ENCODE data around the gene RAB31. TPM values are rescaled to one million over a fixed set of nuclear protein-coding genes. Genes with fewer than 3 reads are reported as not detected.

The RAB31 gene
- total RNA-seq, 1 experiment from 2014 or later, result 118 TPM

GRCh38 chr18:9831723-9832199, 123.7 kb downstream of the RAB31 start:
- POLR2A ChIA-PET, result no interaction called here
- no peak for TF ChIP-seq TCF7L2 (IDR thresholded peaks at IDR 0.05; ENCODE audit: low read depth, low read length)
- TF ChIP-seq, protein P1, sequence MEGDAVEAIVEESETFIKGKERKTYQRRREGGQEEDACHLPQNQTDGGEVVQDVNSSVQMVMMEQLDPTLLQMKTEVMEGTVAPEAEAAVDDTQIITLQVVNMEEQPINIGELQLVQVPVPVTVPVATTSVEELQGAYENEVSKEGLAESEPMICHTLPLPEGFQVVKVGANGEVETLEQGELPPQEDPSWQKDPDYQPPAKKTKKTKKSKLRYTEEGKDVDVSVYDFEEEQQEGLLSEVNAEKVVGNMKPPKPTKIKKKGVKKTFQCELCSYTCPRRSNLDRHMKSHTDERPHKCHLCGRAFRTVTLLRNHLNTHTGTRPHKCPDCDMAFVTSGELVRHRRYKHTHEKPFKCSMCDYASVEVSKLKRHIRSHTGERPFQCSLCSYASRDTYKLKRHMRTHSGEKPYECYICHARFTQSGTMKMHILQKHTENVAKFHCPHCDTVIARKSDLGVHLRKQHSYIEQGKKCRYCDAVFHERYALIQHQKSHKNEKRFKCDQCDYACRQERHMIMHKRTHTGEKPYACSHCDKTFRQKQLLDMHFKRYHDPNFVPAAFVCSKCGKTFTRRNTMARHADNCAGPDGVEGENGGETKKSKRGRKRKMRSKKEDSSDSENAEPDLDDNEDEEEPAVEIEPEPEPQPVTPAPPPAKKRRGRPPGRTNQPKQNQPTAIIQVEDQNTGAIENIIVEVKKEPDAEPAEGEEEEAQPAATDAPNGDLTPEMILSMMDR (IDR thresholded peaks at IDR 0.05), result no peak
- no peak for TF ChIP-seq POLR2AphosphoS5 (IDR thresholded peaks at IDR 0.05; ENCODE audit: low read depth, low read length)
- TF ChIP-seq SIN3A (IDR thresholded peaks at IDR 0.05; ENCODE audit: borderline replicate concordance, insufficient read depth, low read depth, low read length), result no peak
- TF ChIP-seq REST (IDR thresholded peaks at IDR 0.05; ENCODE audit: insufficient read depth in 1 of 2, low read depth in 2 of 2, low read length in 1 of 2), result no peak
- intact Hi-C loops (cut with micrococcal nuclease; ENCODE audit: unreplicated experiment), result no loop called here
- H3K27me3 ChIP-seq (ENCODE audit: control insufficient read depth, insufficient read depth, low read length), result no peaks in the 10 kb centered on the region
- in situ Hi-C loops (cut with HindIII; ENCODE audit: low pct_unique_long_range_greater_than_20kb, low sequenced_read_pairs), result no loop called here
- no peaks in the 10 kb centered on the region for H3K9me3 ChIP-seq (ENCODE audit: control insufficient read depth, insufficient read depth, low read depth, low read length)
- no peak for DNase-seq (ENCODE audit: low read depth, low spot score)
- no TSS peak for BruUV-seq (replicated peaks)
- no peak overlapping the region for H3K4me3 ChIP-seq (ENCODE audit: low read depth in 2 of 2, low read length in 2 of 2)
- CTCF ChIA-PET, result no interaction called here
- peaks cover 32% of the 10 kb centered on the region for H3K4me1 ChIP-seq (ENCODE audit: control insufficient read depth, insufficient read depth, low read length)
- no peaks in the 10 kb centered on the region for H3K36me3 ChIP-seq (ENCODE audit: control insufficient read depth, insufficient read depth, low read length)
- no peak for ATAC-seq
- no peak overlapping the region for H3K27ac ChIP-seq (ENCODE audit: low read length)

DNA sequence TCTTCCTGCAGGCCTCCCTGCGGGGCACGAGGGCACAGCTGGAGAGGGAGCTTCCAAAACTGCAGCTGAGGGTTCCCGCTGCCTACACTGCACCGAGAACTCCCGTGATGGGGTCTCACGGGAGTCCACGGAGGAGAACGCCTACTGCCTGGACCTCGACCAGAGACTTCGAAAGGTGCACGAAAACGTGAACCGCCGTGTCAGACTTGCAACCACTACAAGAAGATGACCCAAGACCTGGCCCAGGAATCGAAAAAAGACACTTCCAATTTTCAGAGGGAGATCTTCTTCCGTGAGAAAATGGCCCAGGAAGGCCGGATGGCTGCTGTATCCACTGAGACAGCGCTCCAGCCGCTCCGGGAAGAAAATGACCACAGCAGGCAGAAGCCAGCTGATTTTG, 124.8 kb downstream of the RAB31 start:
- H3K36me3 ChIP-seq (ENCODE audit: control insufficient read depth, insufficient read depth, low read length), result no peaks in the 10 kb centered on the region
- peaks cover 21% of the 10 kb centered on the region for H3K4me1 ChIP-seq (ENCODE audit: control insufficient read depth, insufficient read depth, low read length)
- no peak for ATAC-seq
- no peaks in the 10 kb centered on the region for H3K27me3 ChIP-seq (ENCODE audit: control insufficient read depth, insufficient read depth, low read length)
- no peak overlapping the region for H3K27ac ChIP-seq (ENCODE audit: low read length)
- intact Hi-C loops (cut with micrococcal nuclease; ENCODE audit: unreplicated experiment), result no loop called here
- H3K9me3 ChIP-seq (ENCODE audit: control insufficient read depth, insufficient read depth, low read depth, low read length), result no peaks in the 10 kb centered on the region
- TF ChIP-seq TCF7L2 (IDR thresholded peaks at IDR 0.05; ENCODE audit: low read depth, low read length) (no peak), POLR2AphosphoS5 (IDR thresholded peaks at IDR 0.05; ENCODE audit: low read depth, low read length) (no peak), SIN3A (IDR thresholded peaks at IDR 0.05; ENCODE audit: borderline replicate concordance, insufficient read depth, low read depth, low read length) (no peak), REST (IDR thresholded peaks at IDR 0.05; ENCODE audit: insufficient read depth in 1 of 2, low read depth in 2 of 2, low read length in 1 of 2) (no peak)
- TF ChIP-seq, protein P1 (IDR thresholded peaks at IDR 0.05), result no peak
- H3K4me3 ChIP-seq (ENCODE audit: low read depth in 2 of 2, low read length in 2 of 2), result no peak overlapping the region
- CTCF ChIA-PET, result no interaction called here
- DNase-seq (ENCODE audit: low read depth, low spot score), result no peak
- no TSS peak for BruUV-seq (replicated peaks)
- in situ Hi-C loops (cut with HindIII; ENCODE audit: low pct_unique_long_range_greater_than_20kb, low sequenced_read_pairs), result no loop called here
- POLR2A ChIA-PET, result no interaction called here
